HCT116 (cell line): ENCODE results near the gene HRC. TPM values are rescaled to one million over a fixed set of nuclear protein-coding genes. Genes with fewer than 3 reads are reported as not detected.

ENCODE experiments used
- ATAC-seq: fragments of 200-7000 bp; cut with Tn5 transposase; 2 replicates; pipeline ENCODE4 v1.9.1; 2020; ENCODE audit warnings: mild to moderate bottlenecking, moderate library complexity
- BruUV-seq: library from RNA; stranded (reverse); fragments of 400-500 nt; replicated peaks from 2 replicates; lab custom pipeline; 2021; lab: Mats Ljungman, UMichigan
- CTCF ChIA-PET: fragments of 300-600 bp; sonication (Branson Sonifier 250); formaldehyde crosslinking; loops from one replicate; lab custom pipeline; 2021; ENCODE audit warnings: antibody characterized with exemption; lab: Charles Lee
- POLR2A ChIA-PET: fragments of 300-600, 350-600 bp; sonication (Branson Sonifier 250); formaldehyde crosslinking; loops from one replicate; lab custom pipeline; 2021; ENCODE audit warnings: antibody characterized with exemption; lab: Charles Lee
- RAD21 ChIA-PET, 2 experiments: fragments of 300-600 bp; sonication (Branson Sonifier 250); formaldehyde crosslinking; loops; one replicate each; lab custom pipeline; 2023; ENCODE audit warnings: low total read pairs in 2 of 2; ENCODE audit not compliant: uncharacterized antibody in 2 of 2, unreplicated experiment in 2 of 2, low non-redundant PET in 1 of 2; lab: Charles Lee
- DNase-seq: peaks from one replicate; pipeline ENCODE4 v3.0.0-alpha.2; 2010; ENCODE audit warnings: low read depth, low spot score
- H2AFZ ChIP-seq: fragments of 200-600 bp; shearing (Covaris generic), sonication (generic); 2 replicates; pipeline ENCODE4 v1.6.1; 2017; ENCODE audit warnings: low read depth, mixed run types, mixed read lengths, antibody characterized with exemption, low read length; ENCODE audit not compliant: poor library complexity, severe bottlenecking
- H3K27ac ChIP-seq: 2 replicates; pipeline ENCODE4 v1.5.1; 2012; ENCODE audit warnings: low read depth, low read length
- H3K27me3 ChIP-seq: fragments of 200-600 bp; sonication (generic); 2 replicates; pipeline ENCODE4 v1.6.1; 2016; ENCODE audit warnings: mixed run types, low read length, mixed read lengths; ENCODE audit not compliant: insufficient read depth
- H3K36me3 ChIP-seq, 2 experiments: fragments of 200-500 bp in 1 of 2; fragments of 200-600 bp in 1 of 2; sonication (Bioruptor generic) in 1 of 2; sonication (generic) in 1 of 2; 2 replicates each; pipeline versions ENCODE4 v1.5.1 to v1.6.1; 2014 to 2016; ENCODE audit warnings: low read length in 2 of 2, inconsistent platforms in 1 of 2, mixed read lengths in 1 of 2, mixed run types in 1 of 2; ENCODE audit not compliant: insufficient read depth in 2 of 2, control insufficient read depth in 1 of 2
- H3K4me1 ChIP-seq, 2 experiments: fragments of 200-600 bp in 1 of 2; sonication (generic) in 1 of 2; 2 replicates each; pipeline versions ENCODE4 v1.5.1 to v1.6.1; 2012 to 2017; ENCODE audit warnings: low read length in 2 of 2, inconsistent platforms in 1 of 2, mild to moderate bottlenecking in 1 of 2, mixed read lengths in 1 of 2, mixed run types in 1 of 2, moderate library complexity in 1 of 2; ENCODE audit not compliant: insufficient read depth in 2 of 2, control insufficient read depth in 1 of 2
- H3K4me2 ChIP-seq: fragments of 200-600 bp; sonication (generic); 2 replicates; pipeline ENCODE4 v1.6.1; 2017; ENCODE audit warnings: mixed run types, low read length, mixed read lengths
- H3K4me3 ChIP-seq, 2 experiments: fragments of 200-600 bp in 1 of 2; sonication (generic) in 1 of 2; replicated peaks in 1 of 2; 2 replicates each; pipeline ENCODE4 v1.5.1; 2011 to 2016; ENCODE audit warnings: low read length in 2 of 2, control low read depth in 1 of 2, low read depth in 1 of 2, mild to moderate bottlenecking in 1 of 2, mixed read lengths in 1 of 2, mixed run types in 1 of 2
- H3K79me2 ChIP-seq: fragments of 200-600 bp; sonication (generic); 2 replicates; pipeline ENCODE4 v1.6.1; 2017; ENCODE audit warnings: mild to moderate bottlenecking, mixed run types, low read length, moderate library complexity, mixed read lengths; ENCODE audit not compliant: insufficient read depth
- H3K9ac ChIP-seq: fragments of 200-600 bp; sonication (generic); 2 replicates; pipeline ENCODE4 v1.6.1; 2016; ENCODE audit warnings: low read length, mixed read lengths
- H3K9me2 ChIP-seq: fragments of 200-600 bp; sonication (generic), shearing (Covaris generic); 2 replicates; pipeline ENCODE4 v1.6.1; 2017; ENCODE audit warnings: mixed run types, mild to moderate bottlenecking, moderate library complexity; ENCODE audit not compliant: insufficient read depth
- H3K9me3 ChIP-seq, 2 experiments: fragments of 200-500 bp in 1 of 2; fragments of 200-600 bp in 1 of 2; sonication (Bioruptor generic) in 1 of 2; sonication (generic) in 1 of 2; 2 replicates each; pipeline ENCODE4 v1.6.1; 2014 to 2017; ENCODE audit warnings: low read length in 2 of 2, mixed read lengths in 2 of 2, inconsistent platforms in 1 of 2, low read depth in 1 of 2, mild to moderate bottlenecking in 1 of 2, mixed run types in 1 of 2, moderate library complexity in 1 of 2; ENCODE audit not compliant: control insufficient read depth in 1 of 2, insufficient read depth in 1 of 2
- H4K20me1 ChIP-seq: fragments of 200-600 bp; sonication (generic), shearing (Covaris generic); 2 replicates; pipeline ENCODE4 v1.6.1; 2017; ENCODE audit warnings: mixed run types, mild to moderate bottlenecking, moderate library complexity; ENCODE audit not compliant: insufficient read depth
- CBX3 ChIP-seq: IDR thresholded peaks from 2 replicates; pipeline ENCODE4 v1.6.1; 2012; ENCODE audit warnings: low read depth
- CEBPB ChIP-seq: IDR thresholded peaks from 2 replicates; pipeline ENCODE4 v1.6.1; 2012; ENCODE audit warnings: low read depth
- EGR1 ChIP-seq: IDR thresholded peaks from 2 replicates; pipeline ENCODE4 v1.6.1; 2012; ENCODE audit warnings: low read depth
- EZH2 ChIP-seq: fragments of 200-600 bp; sonication (generic); IDR thresholded peaks from 2 replicates; pipeline ENCODE4 v1.6.1; 2017; ENCODE audit warnings: antibody characterized with exemption, mixed run types
- FOSL1 ChIP-seq: IDR thresholded peaks from 2 replicates; pipeline ENCODE4 v1.6.1; 2012; ENCODE audit warnings: low read depth
- JUND ChIP-seq: IDR thresholded peaks from 2 replicates; pipeline ENCODE4 v1.6.1; 2012
- MAX ChIP-seq: IDR thresholded peaks from 2 replicates; pipeline ENCODE4 v1.6.1; 2012
- POLR2A ChIP-seq: IDR thresholded peaks from 2 replicates; pipeline ENCODE4 v1.7.0; 2011; ENCODE audit warnings: borderline replicate concordance; ENCODE audit not compliant: insufficient read depth, insufficient read length; ENCODE audit errors: extremely low read depth
- POLR2AphosphoS5 ChIP-seq: IDR thresholded peaks from 2 replicates; pipeline ENCODE4 v1.6.1; 2011; ENCODE audit warnings: mild to moderate bottlenecking, low read depth, low read length, moderate library complexity
- RAD21 ChIP-seq: IDR thresholded peaks from 2 replicates; pipeline ENCODE4 v1.6.1; 2012; ENCODE audit warnings: low read depth, mild to moderate bottlenecking
- SIN3A ChIP-seq: IDR thresholded peaks from 2 replicates; pipeline ENCODE4 v1.6.1; 2012; ENCODE audit warnings: low read depth
- SP1 ChIP-seq: IDR thresholded peaks from 2 replicates; pipeline ENCODE4 v1.6.1; 2012; ENCODE audit warnings: low read depth
- YY1 ChIP-seq: IDR thresholded peaks from 2 replicates; pipeline ENCODE4 v1.6.1; 2011; ENCODE audit warnings: low read length, low read depth, moderate library complexity, mild to moderate bottlenecking; ENCODE audit not compliant: insufficient replicate concordance; ENCODE audit errors: extremely low read depth
- ZBTB33 ChIP-seq: IDR thresholded peaks from 2 replicates; pipeline ENCODE4 v1.6.1; 2011; ENCODE audit warnings: mild to moderate bottlenecking, low read length, moderate library complexity; ENCODE audit not compliant: insufficient replicate concordance; ENCODE audit errors: extremely low read depth
- ZNF274 ChIP-seq: fragments of 200-500 bp; sonication (Bioruptor generic); IDR thresholded peaks from 2 replicates; pipeline ENCODE4 v1.6.1; 2014; ENCODE audit warnings: mild to moderate bottlenecking, low read depth, low read length, inconsistent platforms
- intact Hi-C: fragments of 100-400 bp; cut with micrococcal nuclease; formaldehyde crosslinking; loops from 2 replicates; pipeline ENCODE4 v1.10.0; 2022
- total RNA-seq: library from RNA; stranded (reverse); gene quantifications from one replicate; pipeline ENCODE4 v1.2.1, GENCODE V29; 2021; ENCODE audit not compliant: unreplicated experiment
- TF ChIP-seq, protein P1 (sequence below): IDR thresholded peaks from 2 replicates; pipeline ENCODE4 v1.6.1; 2012

Gene HRC
- total RNA-seq, 1 experiment from 2014 or later, result not detected

DNA sequence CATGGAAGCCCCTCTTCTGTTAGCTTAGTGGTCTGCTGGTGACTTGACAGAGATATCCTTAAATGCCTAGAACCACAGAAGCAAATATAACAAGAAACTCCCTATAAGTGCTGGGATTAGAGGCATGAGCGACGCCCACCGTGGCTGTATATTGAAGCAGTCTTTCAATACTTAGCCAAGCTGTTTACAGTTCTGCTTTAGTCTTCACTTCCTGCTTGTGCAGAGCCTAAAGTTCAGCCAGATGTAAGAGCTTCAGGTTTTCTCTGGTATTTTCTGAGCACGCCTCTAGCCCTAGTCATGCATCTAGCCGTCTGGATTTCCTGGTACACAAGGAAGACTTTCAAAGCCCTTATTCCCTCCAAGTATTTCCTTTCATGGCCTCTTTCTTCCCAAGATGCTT lies 30.9 kb upstream of the HRC start:
- no peaks in the 10 kb centered on the region for H3K9me2 ChIP-seq
- ChIA-PET RAD21 (no interaction called here), POLR2A (no interaction called here), CTCF (interaction anchor here (0.8 kb wide), 1 partner anchor 13 kb away, joined by 4 read pairs; no protein-coding TSS in a partner anchor)
- no peak overlapping the region for H3K27ac ChIP-seq
- no peak overlapping the region for H2AFZ ChIP-seq
- no peak for TF ChIP-seq ZNF274
- no peak for TF ChIP-seq EGR1
- no peak for TF ChIP-seq CBX3
- H4K20me1 ChIP-seq, result no peaks in the 10 kb centered on the region
- no TSS peak for BruUV-seq
- intact Hi-C loops, result no loop called here
- no peak overlapping the region for H3K9ac ChIP-seq
- DNase-seq (no peak), ATAC-seq (no peak)
- no peaks in the 10 kb centered on the region for H3K79me2 ChIP-seq
- no peaks in the 10 kb centered on the region for H3K4me1 ChIP-seq
- no peak overlapping the region for H3K4me2 ChIP-seq
- peaks cover 0 to 3% of the 10 kb centered on the region in 2 experiments; a peak in 1 of 4 replicates for H3K9me3 ChIP-seq
- no peaks in the 10 kb centered on the region for H3K27me3 ChIP-seq
- H3K36me3 ChIP-seq, result peaks cover 13 to 25% of the 10 kb centered on the region in 2 experiments
- no peak overlapping the region for H3K4me3 ChIP-seq

DNA sequence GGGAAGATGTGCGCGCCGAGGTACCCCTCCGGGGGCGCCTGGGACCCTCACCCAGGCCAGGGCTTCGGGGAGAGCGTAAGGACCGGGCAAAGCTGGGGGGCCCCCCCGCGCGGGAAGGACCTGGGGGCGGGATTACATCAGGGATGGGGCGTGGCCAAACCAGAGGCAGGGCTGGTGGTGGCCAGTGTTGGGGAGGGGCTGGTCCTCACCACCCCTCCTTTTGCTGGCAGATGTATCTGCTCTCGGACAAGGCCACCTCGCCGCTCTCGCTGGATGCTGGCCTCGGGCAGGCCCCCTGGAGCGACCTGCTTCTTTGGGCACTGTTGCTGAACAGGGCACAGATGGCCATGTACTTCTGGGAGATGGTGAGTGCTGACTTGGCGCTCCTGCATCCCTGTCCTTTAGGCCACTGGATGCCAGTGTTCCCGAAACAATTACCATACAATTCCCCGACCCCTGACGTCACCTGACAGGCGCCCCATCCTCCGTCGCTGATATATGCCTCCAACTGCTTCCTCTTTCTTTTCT lies 27.7 kb upstream of the HRC start:
- H2AFZ ChIP-seq, result no peak overlapping the region
- RAD21 ChIA-PET, result no interaction called here
- no peak overlapping the region for H3K27ac ChIP-seq
- intact Hi-C loops, result no loop called here
- ATAC-seq (no peak), DNase-seq (no peak)
- H3K27me3 ChIP-seq, result no peaks in the 10 kb centered on the region
- CTCF ChIA-PET, result interaction anchor here (2.5 kb wide), 1 partner anchor 16 kb away, joined by 14 read pairs; no protein-coding TSS in a partner anchor
- H3K4me1 ChIP-seq, result no peaks in the 10 kb centered on the region
- H3K9ac ChIP-seq, result no peak overlapping the region
- no peaks in the 10 kb centered on the region for H3K79me2 ChIP-seq
- no peaks in the 10 kb centered on the region for H4K20me1 ChIP-seq
- H3K9me3 ChIP-seq, result no peaks in the 10 kb centered on the region
- POLR2A ChIA-PET, result no interaction called here
- H3K9me2 ChIP-seq, result no peaks in the 10 kb centered on the region
- H3K4me2 ChIP-seq, result no peak overlapping the region
- no TSS peak for BruUV-seq
- H3K4me3 ChIP-seq, result no peak overlapping the region
- peaks cover 8 to 9% of the 10 kb centered on the region in 2 experiments; a peak in 3 of 4 replicates for H3K36me3 ChIP-seq
- TF ChIP-seq EGR1 (no peak), FOSL1 (no peak), SP1 (no peak), ZBTB33 (no peak), EZH2 (no peak), ZNF274 (no peak), YY1 (no peak), MAX (no peak), CBX3 (no peak), JUND (no peak), SIN3A (no peak), POLR2A (no peak), POLR2AphosphoS5 (no peak), RAD21 (no peak), CEBPB (no peak)
- TF ChIP-seq, protein P1, sequence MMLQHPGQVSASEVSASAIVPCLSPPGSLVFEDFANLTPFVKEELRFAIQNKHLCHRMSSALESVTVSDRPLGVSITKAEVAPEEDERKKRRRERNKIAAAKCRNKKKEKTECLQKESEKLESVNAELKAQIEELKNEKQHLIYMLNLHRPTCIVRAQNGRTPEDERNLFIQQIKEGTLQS, result no peak
